HUES64 (cell line): ENCODE measurements around the gene ZFYVE21.
A peak's percentile ranks its signal among the peaks of the same experiment; 100 is the strongest.

Experiments used
- H3K27ac ChIP-seq: 2 replicates; pipeline ENCODE4 v1.7.0; 2013; ENCODE audit warnings: low read depth, low read length, inconsistent platforms
- H3K27me3 ChIP-seq: 2 replicates; pipeline ENCODE4 v1.6.1; 2013; ENCODE audit warnings: mild to moderate bottlenecking, low read length; ENCODE audit not compliant: insufficient read depth
- H3K36me3 ChIP-seq: 2 replicates; pipeline ENCODE4 v1.6.1; 2013; ENCODE audit warnings: mild to moderate bottlenecking, low read length; ENCODE audit not compliant: insufficient read depth
- H3K4me1 ChIP-seq: 2 replicates; pipeline ENCODE4 v1.6.1; 2013; ENCODE audit warnings: mild to moderate bottlenecking, low read length, moderate library complexity; ENCODE audit not compliant: insufficient read depth
- H3K4me3 ChIP-seq: 2 replicates; pipeline ENCODE4 v1.5.1; 2013; ENCODE audit warnings: mild to moderate bottlenecking, low read length, moderate library complexity
- H3K9ac ChIP-seq: 2 replicates; pipeline ENCODE4 v1.6.1; 2013; ENCODE audit warnings: mild to moderate bottlenecking, low read depth, low read length
- H3K9me3 ChIP-seq: 2 replicates; pipeline ENCODE4 v1.6.1; 2013; ENCODE audit warnings: low read depth, low read length; ENCODE audit not compliant: insufficient read depth
- WGBS: fragments of 150-250, 120-280 bp; methylation state at CpG from one replicate; pipeline ENCODE4 v1.1.7; 2013; ENCODE audit warnings: missing lambda C conversion rate; 5-methylcytosine and 5-hydroxymethylcytosine counted together

ZFYVE21 gene

DNA sequence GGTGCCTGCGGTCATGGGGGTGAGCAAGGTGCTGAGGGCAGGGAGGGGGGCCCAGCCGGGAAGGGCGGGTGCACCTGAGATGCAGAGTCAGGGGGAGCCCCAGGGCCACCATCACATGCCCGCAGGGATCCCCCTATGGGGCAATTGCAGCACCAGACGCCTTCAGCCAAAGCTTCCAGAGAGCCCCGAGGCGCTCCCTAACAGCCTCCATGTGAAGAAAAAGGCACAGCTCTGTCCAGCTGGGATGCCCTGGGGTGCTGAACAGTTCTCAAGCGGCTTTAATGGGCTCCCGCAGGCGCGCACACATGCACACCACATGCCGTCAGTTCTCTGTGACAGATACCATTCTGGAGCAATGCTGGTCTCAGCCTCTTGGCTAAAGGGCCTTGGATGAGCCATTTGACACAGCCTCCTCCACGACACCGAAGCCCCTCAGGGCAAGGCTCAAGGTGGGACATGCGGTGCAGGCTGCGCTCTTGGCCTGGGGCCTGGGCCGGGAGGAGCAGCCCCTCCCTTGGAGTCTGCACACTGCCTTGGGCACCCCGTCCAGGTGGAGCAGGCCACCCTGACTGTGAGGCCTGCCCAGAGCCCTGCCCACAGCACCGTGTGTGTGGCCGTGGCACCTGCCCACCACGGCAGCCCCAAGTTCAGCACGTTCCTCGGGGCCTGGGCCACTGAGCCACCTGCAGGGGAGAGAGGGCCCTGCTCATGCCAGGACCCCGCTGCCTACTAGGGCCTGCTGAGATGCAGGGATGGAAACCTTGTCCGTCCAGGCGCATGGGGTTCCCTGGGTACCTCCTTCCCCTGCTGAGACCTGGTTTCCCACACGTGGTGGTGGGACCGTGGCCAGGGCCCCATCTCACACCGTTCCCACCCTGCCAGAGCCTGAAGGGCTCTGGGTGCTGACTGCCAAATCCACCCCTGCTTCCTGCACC, 8.0 kb upstream of the ZFYVE21 start:
- Histone ChIP-seq H3K27ac (no peak overlapping the region), H3K4me3 (no peak overlapping the region), H3K27me3 (no peaks in the 10 kb centered on the region), H3K9me3 (no peaks in the 10 kb centered on the region), H3K4me1 (peaks cover 13% of the 10 kb centered on the region; the same call in 1 of the 2 replicates), H3K9ac (no peak overlapping the region), H3K36me3 (peaks cover 81% of the 10 kb centered on the region)
- 94% methylated on average over 29 of the region's 29 CpGs for WGBS

DNA sequence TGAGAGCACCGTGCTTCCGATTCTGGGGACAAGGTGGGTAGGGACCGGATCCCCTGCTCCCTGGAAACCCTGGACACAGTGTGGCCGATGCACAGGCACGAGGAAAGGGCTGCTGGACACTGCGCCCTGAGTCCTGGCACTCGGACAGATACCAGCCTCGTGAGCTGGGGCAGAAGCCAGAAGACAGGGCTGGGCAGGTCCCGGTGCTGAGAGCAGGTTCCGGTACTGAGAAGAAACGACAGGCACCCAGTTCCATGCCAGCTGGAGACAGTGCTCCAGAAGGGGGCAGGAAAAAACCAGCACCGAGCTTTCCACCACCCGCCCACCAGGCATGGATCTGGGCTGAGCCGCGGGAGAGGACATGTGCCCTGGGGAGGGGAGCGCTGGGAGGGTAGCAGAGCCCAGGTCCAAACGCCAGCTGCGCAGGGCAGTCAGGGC, 6.8 kb upstream of the ZFYVE21 start:
- H3K4me3 ChIP-seq = no peak overlapping the region
- no peak overlapping the region for H3K9ac ChIP-seq
- H3K36me3 ChIP-seq = peaks cover 72% of the 10 kb centered on the region
- WGBS = 95% methylated on average over 18 of the region's 18 CpGs
- peaks cover 13% of the 10 kb centered on the region; the same call in 1 of the 2 replicates for H3K4me1 ChIP-seq
- no peaks in the 10 kb centered on the region for H3K9me3 ChIP-seq
- no peaks in the 10 kb centered on the region for H3K27me3 ChIP-seq
- H3K27ac ChIP-seq = no peak overlapping the region

DNA sequence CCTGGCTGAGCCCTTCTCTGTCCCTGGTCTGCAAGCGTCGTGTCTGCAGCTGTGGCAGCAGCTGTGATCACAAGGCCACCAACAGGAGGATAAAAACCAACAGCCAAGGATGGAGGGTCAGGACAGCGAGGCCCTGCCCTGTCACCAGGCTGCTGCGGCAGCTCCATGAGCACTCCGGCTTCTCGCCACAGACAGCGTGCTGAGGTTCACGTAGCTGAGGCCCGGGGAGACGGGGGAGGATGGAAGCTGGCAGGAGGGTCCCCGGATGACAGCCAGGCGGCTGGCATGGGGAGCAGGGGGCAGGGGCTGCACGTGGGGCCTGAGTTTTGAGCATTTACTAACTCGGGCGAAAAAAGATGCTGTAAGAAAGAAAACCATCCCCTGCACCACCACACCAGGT, 5.8 kb upstream of the ZFYVE21 start:
- Histone ChIP-seq H3K27me3 (no peaks in the 10 kb centered on the region), H3K9ac (no peak overlapping the region), H3K4me3 (no peak overlapping the region), H3K27ac (no peak overlapping the region), H3K4me1 (peaks cover 13% of the 10 kb centered on the region; the same call in 1 of the 2 replicates), H3K9me3 (no peaks in the 10 kb centered on the region), H3K36me3 (peaks cover 64% of the 10 kb centered on the region)
- 95% methylated on average over 15 of the region's 15 CpGs for WGBS

DNA sequence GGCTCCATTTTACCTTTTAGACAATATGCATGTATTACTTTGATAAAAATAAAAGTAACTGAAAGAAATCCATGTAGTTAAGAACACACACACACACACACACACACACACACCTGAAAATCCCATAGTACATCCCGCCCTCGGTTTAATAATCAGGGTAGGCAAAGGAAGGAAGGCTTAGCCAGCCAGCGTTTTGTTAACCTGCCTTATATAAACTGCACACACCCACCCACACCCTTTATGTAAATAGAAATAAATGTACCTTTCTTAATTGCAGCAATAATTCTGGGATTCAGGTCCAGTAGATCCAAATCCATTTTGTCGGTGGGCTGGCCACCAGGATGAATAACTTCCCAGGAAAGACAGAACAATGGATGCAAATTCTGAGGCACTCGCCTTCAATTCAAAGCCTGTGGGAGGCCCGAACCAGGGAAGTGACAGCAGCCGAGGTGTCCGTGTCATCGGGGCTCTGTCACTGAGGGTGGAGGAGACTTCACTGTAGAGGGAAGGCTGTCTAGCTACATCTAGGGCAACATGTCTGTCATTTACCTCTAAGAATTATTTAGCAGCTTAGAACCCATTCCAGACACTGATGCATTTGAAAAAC, 4.7 kb upstream of the ZFYVE21 start:
- Histone ChIP-seq H3K27ac (no peak overlapping the region), H3K9ac (no peak overlapping the region)

DNA sequence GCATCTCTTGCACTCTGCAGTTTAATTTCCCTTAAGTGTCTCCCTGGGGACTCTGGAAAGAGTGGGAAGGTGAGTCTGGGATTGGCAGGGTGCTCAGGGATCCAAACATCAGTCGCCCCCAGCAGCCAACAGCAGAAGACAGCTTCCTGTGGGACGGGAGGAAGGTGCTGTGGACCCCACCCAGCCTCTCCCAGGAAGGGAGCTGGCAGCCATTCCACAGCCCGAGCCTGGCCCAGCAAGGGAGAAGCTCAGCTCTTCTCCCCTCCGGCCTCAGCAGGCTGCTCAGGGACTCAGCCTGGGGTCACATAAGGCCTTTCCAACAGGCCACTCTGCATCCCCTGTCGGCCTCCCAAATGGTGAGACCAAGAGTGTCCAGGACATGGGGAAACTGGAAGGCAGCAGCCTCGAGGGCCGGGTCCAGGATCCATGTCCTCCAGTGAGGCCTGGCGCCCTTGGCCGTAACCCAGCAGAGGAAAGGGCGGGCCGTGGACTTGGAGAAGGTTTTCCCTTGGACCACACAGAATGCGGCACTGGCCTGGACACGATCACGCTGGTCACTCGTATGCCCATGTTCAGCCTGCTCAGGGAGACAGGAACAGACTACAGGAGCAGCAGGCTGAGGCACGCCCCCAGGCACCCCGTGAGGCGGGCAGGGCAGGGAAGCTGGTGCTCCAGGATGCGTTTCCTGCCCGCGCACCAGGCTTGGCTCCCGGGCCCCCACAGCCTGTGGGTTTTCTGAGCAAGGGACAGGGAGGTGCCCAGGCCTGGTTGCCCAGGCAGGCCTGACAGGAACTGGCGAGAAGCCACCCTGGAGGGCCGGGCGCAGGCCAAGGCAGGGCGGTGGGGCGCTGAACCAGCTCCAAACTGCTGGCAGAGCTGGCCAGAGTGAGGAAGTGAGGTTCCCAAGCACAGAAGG, 3.8 kb upstream of the ZFYVE21 start:
- Histone ChIP-seq H3K9ac (no peak overlapping the region), H3K4me1 (peaks cover 13% of the 10 kb centered on the region; the same call in 1 of the 2 replicates), H3K27me3 (no peaks in the 10 kb centered on the region), H3K27ac (no peak overlapping the region), H3K36me3 (peaks cover 45% of the 10 kb centered on the region), H3K4me3 (no peak overlapping the region), H3K9me3 (no peaks in the 10 kb centered on the region)
- 91% methylated on average over 27 of the region's 27 CpGs for WGBS

More for the DNA sequence above, 4.7 kb upstream of the ZFYVE21 start:
- H3K4me3 ChIP-seq = no peak overlapping the region
- peaks cover 13% of the 10 kb centered on the region; the same call in 1 of the 2 replicates for H3K4me1 ChIP-seq
- no peaks in the 10 kb centered on the region for H3K9me3 ChIP-seq
- WGBS = 51% methylated on average over 9 of the region's 9 CpGs
- peaks cover 53% of the 10 kb centered on the region for H3K36me3 ChIP-seq
- H3K27me3 ChIP-seq = no peaks in the 10 kb centered on the region

DNA sequence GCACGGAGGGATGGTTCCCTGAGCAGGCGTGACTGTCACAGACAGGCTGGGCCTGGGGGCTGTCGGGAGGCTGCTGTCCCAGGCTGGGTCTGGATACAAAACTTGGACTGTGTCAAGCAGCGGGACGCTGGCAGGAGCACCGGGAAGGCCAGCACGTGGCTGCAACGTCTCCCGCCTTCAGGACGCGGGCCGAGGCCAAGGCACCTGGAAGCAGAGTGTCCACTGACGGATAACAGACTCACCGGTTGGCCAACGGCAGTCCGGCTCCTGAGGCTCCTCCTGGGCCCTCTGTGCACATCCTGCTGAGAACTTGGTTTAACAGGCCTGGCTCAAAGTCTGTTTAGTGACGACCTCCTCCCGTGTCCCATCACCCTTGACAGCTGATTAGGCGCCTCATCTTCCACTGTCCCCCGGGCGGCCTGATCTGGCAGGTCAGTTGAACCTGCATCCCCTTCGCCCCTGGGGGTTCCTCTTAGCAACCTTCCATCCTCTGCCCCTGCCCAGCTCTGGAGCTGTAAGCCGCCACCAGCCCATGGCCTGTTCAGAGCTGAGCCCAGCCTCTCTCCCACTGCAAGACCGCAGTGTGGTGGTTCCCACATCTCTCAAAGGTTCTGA, 2.9 kb upstream of the ZFYVE21 start:
- Histone ChIP-seq H3K36me3 (peaks cover 37% of the 10 kb centered on the region), H3K4me3 (no peak overlapping the region), H3K27ac (no peak overlapping the region), H3K4me1 (peaks cover 13% of the 10 kb centered on the region; the same call in 1 of the 2 replicates), H3K27me3 (no peaks in the 10 kb centered on the region), H3K9me3 (no peaks in the 10 kb centered on the region), H3K9ac (no peak overlapping the region)
- WGBS = 93% methylated on average over 24 of the region's 24 CpGs

DNA sequence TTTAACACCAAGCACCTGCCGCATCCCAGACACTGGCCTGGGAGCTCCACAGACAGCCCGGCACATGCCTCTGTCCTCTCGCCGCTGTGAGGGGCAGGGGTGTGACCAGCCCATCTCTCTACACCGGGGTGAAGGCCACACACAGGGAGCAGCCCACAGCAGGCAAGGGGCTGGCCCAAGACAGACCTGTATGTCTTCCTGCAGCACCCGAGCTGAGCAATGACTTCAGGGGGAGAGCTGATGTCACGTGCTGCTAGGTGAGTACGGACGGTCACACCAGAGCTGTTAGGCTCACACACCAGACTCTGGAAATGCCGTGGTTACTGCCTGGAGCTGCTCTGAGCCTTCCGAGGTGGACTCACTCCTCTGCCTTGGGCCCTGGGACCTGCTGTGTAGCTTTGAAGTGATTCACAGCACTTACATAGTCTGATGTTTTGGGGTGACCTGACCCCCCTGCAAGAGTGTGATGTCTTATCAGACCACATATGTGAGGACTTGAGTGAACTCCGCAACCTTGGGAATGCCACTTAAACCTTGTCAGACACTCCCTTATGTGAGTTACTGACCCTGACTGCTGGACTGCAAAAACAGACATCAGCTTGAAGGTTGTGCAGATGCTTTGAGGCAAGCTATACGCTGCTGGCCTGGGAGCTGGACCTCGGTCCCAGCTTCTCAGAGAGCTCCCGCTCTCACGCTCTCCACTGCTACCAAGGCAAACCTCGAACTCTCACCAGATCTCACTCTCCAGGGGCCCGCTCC, 2.1 kb upstream of the ZFYVE21 start:
- Histone ChIP-seq H3K36me3 (peaks cover 30% of the 10 kb centered on the region), H3K4me1 (peaks cover 13% of the 10 kb centered on the region; the same call in 1 of the 2 replicates), H3K27me3 (no peaks in the 10 kb centered on the region), H3K9ac (no peak overlapping the region), H3K9me3 (no peaks in the 10 kb centered on the region), H3K27ac (no peak overlapping the region), H3K4me3 (no peak overlapping the region)
- WGBS = 93% methylated on average over 18 of the region's 18 CpGs

DNA sequence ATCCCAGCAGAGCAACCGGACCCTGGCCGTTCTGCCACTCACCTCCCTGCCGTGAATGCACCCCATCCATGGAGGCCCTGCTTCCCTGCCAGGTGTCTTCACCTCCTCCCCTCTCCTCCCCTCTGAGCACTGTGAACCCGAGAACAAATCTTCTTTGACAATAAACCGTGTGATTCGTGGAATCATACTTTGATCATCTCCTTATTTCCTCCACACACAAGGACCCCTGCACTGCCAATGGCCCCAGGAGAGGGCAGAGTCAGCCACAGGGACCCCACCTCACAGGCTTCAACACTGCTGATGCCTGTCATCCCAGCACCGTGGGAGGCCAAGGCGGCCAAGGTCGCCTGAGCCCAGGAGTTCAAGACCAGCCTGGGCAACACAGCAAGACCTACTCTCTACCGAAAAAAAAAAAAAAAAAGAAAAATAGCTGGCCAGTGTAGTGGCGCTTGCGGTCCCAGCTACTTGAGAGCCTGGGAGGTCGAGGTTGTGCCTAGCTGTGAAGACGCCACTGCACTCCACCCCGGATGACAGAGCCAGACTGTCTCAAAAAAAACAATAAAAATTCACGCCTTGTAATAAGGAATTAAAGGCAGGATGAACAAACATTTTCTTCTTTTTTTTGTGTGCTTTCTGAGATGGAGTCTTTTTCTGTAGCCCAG, 1.4 kb upstream of the ZFYVE21 start:
- WGBS = 84% methylated on average over 16 of the region's 16 CpGs
- Histone ChIP-seq H3K27me3 (no peaks in the 10 kb centered on the region), H3K9me3 (no peaks in the 10 kb centered on the region), H3K4me1 (peaks cover 13% of the 10 kb centered on the region; the same call in 1 of the 2 replicates), H3K27ac (no peak overlapping the region), H3K4me3 (peak overlapping the region; percentile 77), H3K36me3 (peaks cover 23% of the 10 kb centered on the region), H3K9ac (peak overlapping the region; percentile 96)

DNA sequence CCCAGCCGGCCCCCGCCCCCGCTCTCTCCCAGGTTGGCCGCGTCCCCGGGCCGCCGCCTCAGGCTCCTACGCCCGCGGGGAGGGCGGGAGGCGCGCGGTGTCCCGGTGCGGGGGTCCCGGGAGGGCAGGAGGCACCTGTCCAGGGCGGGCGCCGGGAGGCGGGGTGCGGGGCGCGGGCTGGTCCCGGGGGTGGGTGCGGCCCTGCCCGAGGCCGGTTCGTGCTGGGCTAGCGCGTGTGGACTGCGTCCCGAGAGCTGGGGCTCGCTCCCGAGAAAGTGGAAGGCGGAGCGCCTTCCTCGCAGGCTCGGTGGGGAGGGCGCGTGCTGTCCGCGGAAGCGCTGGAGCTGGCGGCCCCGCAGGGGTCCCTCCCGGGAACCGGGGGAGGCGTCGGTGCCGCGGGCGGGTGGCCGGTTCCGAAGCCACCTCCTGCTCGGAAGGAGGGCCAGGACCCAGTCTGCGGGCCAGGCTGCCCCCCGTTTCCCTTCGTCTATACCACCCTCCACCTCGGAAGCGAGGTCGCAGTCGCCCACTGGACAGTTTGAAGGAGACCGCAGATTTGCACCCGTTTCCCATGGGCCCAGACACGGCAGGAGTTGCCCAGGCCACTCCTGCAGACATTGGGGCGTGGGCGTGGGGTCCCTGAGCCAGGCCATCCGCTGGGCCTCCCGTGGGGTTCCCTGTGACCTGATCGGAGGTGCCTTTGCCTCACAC, 636 bp downstream of the ZFYVE21 start:
- no peaks in the 10 kb centered on the region for H3K27me3 ChIP-seq
- 3% methylated on average over 72 of the region's 72 CpGs for WGBS
- no peaks in the 10 kb centered on the region for H3K9me3 ChIP-seq
- H3K27ac ChIP-seq = no peak overlapping the region
- peak overlapping the region; percentile 77 for H3K4me3 ChIP-seq
- peaks cover 6% of the 10 kb centered on the region; the same call in 1 of the 2 replicates for H3K36me3 ChIP-seq
- peak overlapping the region; percentile 73 for H3K9ac ChIP-seq
- peaks cover 5% of the 10 kb centered on the region; the same call in 1 of the 2 replicates for H3K4me1 ChIP-seq
